HEK293T (cell line): ENCODE measurements around the gene ASPDH.
"Not testable (repeated sequence)": the region's sequence is repeated elsewhere in the genome, so short reads cannot be mapped to it uniquely, and the experiment has no call there.

Source experiments
- ARNT ChIP-seq: fragments of 450-650 bp; IDR thresholded peaks from 2 replicates; pipeline ENCODE4 v1.6.1; 2017; ENCODE audit warnings: mild to moderate bottlenecking
- BHLHE40 ChIP-seq: fragments of 450-650 bp; IDR thresholded peaks from 2 replicates; pipeline ENCODE4 v1.6.1; 2016; ENCODE audit warnings: mild to moderate bottlenecking, moderate library complexity, borderline replicate concordance
- FOXA1 ChIP-seq: fragments of 450-650 bp; IDR thresholded peaks from 2 replicates; pipeline ENCODE4 v1.6.1; 2016; ENCODE audit warnings: mild to moderate bottlenecking
- FOXK2 ChIP-seq: fragments of 450-650 bp; IDR thresholded peaks from 2 replicates; pipeline ENCODE4 v1.6.1; 2016; ENCODE audit warnings: mild to moderate bottlenecking
- FOXM1 ChIP-seq: fragments of 450-650 bp; IDR thresholded peaks from 2 replicates; pipeline ENCODE4 v1.6.1; 2017; ENCODE audit warnings: mild to moderate bottlenecking, borderline replicate concordance
- HDGF ChIP-seq: fragments of 450-650 bp; IDR thresholded peaks from 2 replicates; pipeline ENCODE4 v1.6.1; 2017; ENCODE audit warnings: antibody characterized with exemption, borderline replicate concordance
- L3MBTL2 ChIP-seq: fragments of 450-650 bp; conservative IDR thresholded peaks from 2 replicates; pipeline ENCODE4 v1.6.1; 2016; ENCODE audit warnings: mild to moderate bottlenecking
- NFRKB ChIP-seq: fragments of 450-650 bp; IDR thresholded peaks from 2 replicates; pipeline ENCODE4 v1.6.1; 2016; ENCODE audit warnings: mild to moderate bottlenecking, moderate library complexity
- PKNOX1 ChIP-seq: fragments of 450-650 bp; IDR thresholded peaks from 2 replicates; pipeline ENCODE4 v1.6.1; 2016
- SP1 ChIP-seq: fragments of 450-650 bp; IDR thresholded peaks from 2 replicates; pipeline ENCODE4 v1.6.1; 2017
- SUZ12 ChIP-seq: fragments of 450-650 bp; IDR thresholded peaks from 2 replicates; pipeline ENCODE4 v1.6.1; 2016; ENCODE audit warnings: mild to moderate bottlenecking
- ZNF384 ChIP-seq: fragments of 450-650 bp; IDR thresholded peaks from 2 replicates; pipeline ENCODE4 v1.6.1; 2016

GRCh38 chr19:50528052-50528451 lies 14.3 kb upstream of the ASPDH start:
- not testable (repeated sequence) for TF ChIP-seq ARNT, SUZ12, FOXK2, FOXA1, BHLHE40, FOXM1, ZNF384, NFRKB, L3MBTL2, SP1, HDGF, PKNOX1
